ENCODE measurements around the gene CETP.
"Not testable (repeated sequence)": the region's sequence is repeated elsewhere in the genome, so short reads cannot be mapped to it uniquely, and the experiment has no call there.

Gene CETP

GRCh38 chr16:56982695-56983094 lies 20.9 kb downstream of the CETP start:
- no peak for DNase-seq (ENCODE audit: low spot score)

- DNase-seq (ENCODE audit: low spot score), result no peak
Observed at GRCh38 chr16:56983211-56983751, 21.5 kb downstream of the CETP start.

GRCh38 chr16:56984639-56985038 lies 22.9 kb downstream of the CETP start:
- no peak for DNase-seq (ENCODE audit: low spot score)

- peak; percentile 93 for DNase-seq (ENCODE audit: low spot score)
Observed at GRCh38 chr16:56985288-56985961, 23.7 kb downstream of the CETP start.

- DNase-seq (ENCODE audit: low spot score), result no peak
Observed at GRCh38 chr16:56985962-56986360, 24.2 kb downstream of the CETP start.

GRCh38 chr16:56986361-56986760 lies 24.6 kb downstream of the CETP start:
- DNase-seq (ENCODE audit: low spot score), result no peak

- not testable (repeated sequence) for DNase-seq (ENCODE audit: low spot score)
Observed at GRCh38 chr16:56986908-56987307, 25.2 kb downstream of the CETP start.

- DNase-seq (ENCODE audit: low spot score), result no peak
Observed at GRCh38 chr16:56987692-56988091, 25.9 kb downstream of the CETP start.

- DNase-seq (ENCODE audit: low spot score), result peak; percentile 41
Observed at GRCh38 chr16:56988161-56988947, 26.6 kb downstream of the CETP start.

GRCh38 chr16:56988948-56989945 lies 27.5 kb downstream of the CETP start, which contains the start of gene NLRC5:
Gene NLRC5, plus strand, starts transcription at chr16:56989557. Its CDS starts 31,156 bp downstream, at chr16:57020713.
- DNase-seq (ENCODE audit: low spot score), result peak; percentile 90

- DNase-seq (ENCODE audit: low spot score), result no peak
Observed at GRCh38 chr16:56989988-56990387, 28.2 kb downstream of the CETP start.

- DNase-seq (ENCODE audit: low spot score), result no peak
Observed at GRCh38 chr16:56990407-56991286, 28.9 kb downstream of the CETP start.

- not testable (repeated sequence) for DNase-seq (ENCODE audit: low spot score)
Observed at GRCh38 chr16:56992431-56992830, 30.7 kb downstream of the CETP start.

GRCh38 chr16:56993204-56993603 lies 31.5 kb downstream of the CETP start:
- DNase-seq (ENCODE audit: low spot score), result no peak

- DNase-seq (ENCODE audit: low spot score), result no peak
Observed at GRCh38 chr16:56994311-56994710, 32.6 kb downstream of the CETP start.

- DNase-seq (ENCODE audit: low spot score), result no peak
Observed at GRCh38 chr16:56995136-56995805, 33.5 kb downstream of the CETP start.

- DNase-seq (ENCODE audit: low spot score), result no peak
Observed at GRCh38 chr16:56997264-56997663, 35.5 kb downstream of the CETP start.

GRCh38 chr16:56997931-56998330 lies 36.2 kb downstream of the CETP start:
- DNase-seq (ENCODE audit: low spot score), result no peak

- no peak for DNase-seq (ENCODE audit: low spot score)
Observed at GRCh38 chr16:56998352-56998751, 36.6 kb downstream of the CETP start.

- DNase-seq (ENCODE audit: low spot score), result no peak
Observed at GRCh38 chr16:56998861-56999260, 37.1 kb downstream of the CETP start.
